Fibroblast of skin of left biceps (primary cell): ENCODE data around the gene SEC24B.
"Not testable (repeated sequence)": the region's sequence is repeated elsewhere in the genome, so short reads cannot be mapped to it uniquely, and the experiment has no call there.

Experiments
- DNase-seq, 2 experiments: peaks; one replicate each; pipeline ENCODE4 v3.0.0-alpha.2; 2013; ENCODE audit warnings: low read depth in 2 of 2

SEC24B gene

DNA sequence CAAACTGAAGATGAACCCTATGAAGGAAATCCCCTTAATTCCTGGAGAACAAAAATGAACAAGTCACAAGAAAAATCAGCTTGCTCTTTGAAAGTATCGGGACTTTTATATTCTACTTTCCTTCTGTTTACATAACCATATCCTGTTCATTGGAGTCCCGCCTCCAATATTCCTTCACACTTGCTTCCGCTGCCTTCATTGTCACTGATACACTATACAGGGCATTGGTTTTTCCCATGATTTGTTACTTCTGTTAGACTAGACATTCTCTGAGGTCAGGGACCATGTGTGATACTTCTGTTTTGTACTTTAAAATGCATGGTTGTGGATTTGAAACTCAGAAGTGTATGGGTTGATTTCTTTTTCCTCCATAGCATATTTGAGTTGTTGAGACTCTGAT is 145.2 kb downstream of the SEC24B start:
- DNase-seq: no peak

DNA sequence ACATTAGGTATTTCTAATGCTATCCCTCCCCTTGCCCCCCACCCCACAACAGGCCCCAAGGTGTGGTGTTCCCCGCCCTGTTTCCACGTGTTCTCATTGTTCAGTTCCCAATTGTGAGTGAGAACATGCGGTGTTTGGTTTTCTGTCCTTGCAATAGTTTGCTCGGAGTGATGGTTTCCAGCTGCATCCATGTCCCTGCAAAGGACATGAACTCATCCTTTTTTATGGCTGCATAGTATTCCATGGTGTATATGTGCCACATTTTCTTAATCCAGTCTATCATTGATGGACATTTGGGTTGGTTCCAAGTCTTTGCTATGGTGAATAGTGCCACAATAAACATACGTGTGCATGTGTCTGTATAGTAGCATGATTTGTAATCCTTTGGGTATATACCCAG is 146.4 kb downstream of the SEC24B start:
- DNase-seq: not testable (repeated sequence)

DNA sequence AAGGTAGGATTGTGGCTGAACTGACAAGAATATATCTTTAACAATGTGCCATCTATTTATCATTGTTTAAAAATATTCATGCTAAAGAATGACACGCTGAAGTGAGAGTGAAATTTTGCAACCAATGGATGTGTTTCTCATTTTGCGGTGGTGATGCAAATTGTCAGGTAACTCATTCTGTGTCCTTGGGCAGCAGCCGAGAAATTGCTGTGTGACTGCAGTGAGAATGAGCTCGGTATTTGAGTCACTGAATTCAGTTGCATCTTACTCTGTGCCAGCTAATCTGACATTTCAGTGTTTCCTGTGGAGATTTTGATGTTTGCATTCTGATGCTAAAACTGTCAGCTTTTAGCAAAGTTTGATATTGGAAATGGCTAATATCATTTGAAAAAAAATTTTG is 154.6 kb downstream of the SEC24B start:
- no peak for DNase-seq

DNA sequence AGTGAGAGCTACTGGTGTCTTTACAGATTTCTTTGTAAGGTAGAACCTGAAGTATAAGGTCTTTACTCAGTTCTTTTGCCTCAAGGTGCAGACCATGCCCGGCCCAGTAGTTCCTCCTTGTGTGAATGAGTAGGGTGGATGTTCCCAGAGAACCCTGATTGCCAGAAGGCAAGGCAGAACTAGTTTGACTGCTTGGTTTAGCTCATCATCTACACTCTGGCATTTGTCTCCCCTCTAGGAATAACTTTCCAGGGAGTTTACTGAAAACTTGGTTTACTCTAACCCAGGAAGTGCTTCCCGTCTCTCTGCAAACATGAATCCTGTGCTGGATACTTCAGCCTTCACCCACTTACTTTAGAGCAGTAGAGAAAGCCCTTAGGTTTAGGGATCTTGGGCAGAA is 155.5 kb downstream of the SEC24B start:
- DNase-seq: no peak

DNA sequence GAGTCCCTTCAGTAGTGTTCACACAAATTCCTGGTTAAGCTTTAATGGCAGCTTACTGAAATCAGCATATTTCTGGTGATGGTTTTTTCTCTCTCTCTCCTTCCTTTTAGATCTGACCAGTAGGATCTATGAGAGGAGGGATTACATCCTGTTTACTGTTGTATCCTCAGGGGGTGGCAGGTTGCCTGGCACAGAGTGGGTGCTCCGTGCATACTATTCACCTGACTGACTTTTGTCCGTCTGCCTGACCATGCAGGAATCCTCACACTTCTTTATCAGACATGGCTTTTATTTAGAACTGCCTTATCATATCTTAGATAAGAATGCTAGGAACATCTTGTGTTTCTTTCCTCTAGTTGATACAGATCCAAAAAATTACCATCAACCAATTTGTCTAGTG is 156.0 kb downstream of the SEC24B start:
- no peak for DNase-seq
